GM12865 (cell line): ENCODE data around the gene NRP1.

Experiments used
- DNase-seq: peaks from one replicate; pipeline ENCODE4 v3.0.0; 2010; ENCODE audit warnings: low read depth
- H3K4me3 ChIP-seq: 2 replicates; pipeline ENCODE4 v1.5.1; 2011; ENCODE audit warnings: mild to moderate bottlenecking, low read depth, low read length, control low read depth
- CTCF ChIP-seq: IDR thresholded peaks from 2 replicates; pipeline ENCODE4 v1.5.1; 2011; ENCODE audit warnings: low read length, control low read depth, low read depth, inconsistent platforms; ENCODE audit not compliant: insufficient read depth; ENCODE audit errors: missing control alignments

NRP1 gene

GRCh38 chr10:33237736-33238624 is 96.5 kb downstream of the NRP1 start:
- TF ChIP-seq CTCF, result no peak
- no peak for DNase-seq
- H3K4me3 ChIP-seq, result no peak overlapping the region

- H3K4me3 ChIP-seq, result no peak overlapping the region
- no peak for TF ChIP-seq CTCF
- DNase-seq, result no peak
Measured at GRCh38 chr10:33236916-33237315, 97.6 kb downstream of the NRP1 start.

- TF ChIP-seq CTCF, result no peak
- no peak for DNase-seq
- H3K4me3 ChIP-seq, result no peak overlapping the region
Measured at GRCh38 chr10:33235951-33236350, 98.5 kb downstream of the NRP1 start.

GRCh38 chr10:33235251-33235884 is 99.1 kb downstream of the NRP1 start:
- no peak overlapping the region for H3K4me3 ChIP-seq
- TF ChIP-seq CTCF, result no peak
- no peak for DNase-seq

GRCh38 chr10:33234831-33235237 is 99.6 kb downstream of the NRP1 start:
- H3K4me3 ChIP-seq, result no peak overlapping the region
- TF ChIP-seq CTCF, result no peak
- DNase-seq, result no peak

- no peak for TF ChIP-seq CTCF
- DNase-seq, result no peak
- no peak overlapping the region for H3K4me3 ChIP-seq
Measured at GRCh38 chr10:33233635-33234034, 100.8 kb downstream of the NRP1 start.
